IMR-90 (cell line): ENCODE data around the gene HPS4. TPM values are rescaled to one million over a fixed set of nuclear protein-coding genes. Genes with fewer than 3 reads are reported as not detected.
A peak's percentile ranks its signal among the peaks of the same experiment; 100 is the strongest.

Source experiments
- ATAC-seq: fragments of 200-7000 bp; cut with Tn5 transposase; 2 replicates; pipeline ENCODE4 v1.9.1; 2020; ENCODE audit warnings: low read depth, mild to moderate bottlenecking, moderate library complexity
- BruUV-seq: library from RNA; stranded (reverse); fragments of 400-500 nt; replicated peaks from 2 replicates; lab custom pipeline; 2021; lab: Mats Ljungman, UMichigan
- CTCF ChIA-PET: fragments of 300-600 bp; formaldehyde crosslinking; extraction: SDS; loops from one replicate; lab custom pipeline; 2021; ENCODE audit warnings: antibody characterized with exemption; lab: Yijun Ruan, JAX
- POLR2A ChIA-PET: fragments of 300-600 bp; sonication (Branson Sonifier 250); formaldehyde crosslinking; loops from one replicate; lab custom pipeline; 2022; ENCODE audit warnings: antibody characterized with exemption; ENCODE audit not compliant: unreplicated experiment; lab: Charles Lee
- DNase-seq: peaks from one replicate; pipeline ENCODE4 v3.0.0; 2013
- H2AFZ ChIP-seq: replicated peaks from 2 replicates; pipeline ENCODE3; 2013; ENCODE audit warnings: low read length, mild to moderate bottlenecking; ENCODE audit not compliant: poor library complexity
- H2AK5ac ChIP-seq: 2 replicates; pipeline ENCODE4 v1.6.1; 2013; ENCODE audit warnings: low read depth, low read length, inconsistent platforms
- H2AK9ac ChIP-seq: replicated peaks from 2 replicates; pipeline ENCODE3; 2013; ENCODE audit warnings: mild to moderate bottlenecking, low read depth, low read length, moderate library complexity; ENCODE audit not compliant: poor library complexity
- H2BK120ac ChIP-seq: 2 replicates; pipeline ENCODE4 v1.6.1; 2013; ENCODE audit warnings: low read depth, low read length, inconsistent platforms
- H2BK15ac ChIP-seq: 3 replicates; pipeline ENCODE4 v1.6.1; 2013; ENCODE audit warnings: low read depth, low read length, inconsistent platforms
- H2BK20ac ChIP-seq: 2 replicates; pipeline ENCODE4 v1.6.1; 2013; ENCODE audit warnings: low read depth, mild to moderate bottlenecking, inconsistent platforms, low read length, moderate library complexity
- H2BK5ac ChIP-seq: 2 replicates; pipeline ENCODE4 v1.6.1; 2013; ENCODE audit warnings: mild to moderate bottlenecking, low read depth, low read length, inconsistent platforms; ENCODE audit not compliant: poor library complexity, severe bottlenecking
- H3K14ac ChIP-seq: replicated peaks from 2 replicates; pipeline ENCODE4 v1.6.1; 2013; ENCODE audit warnings: low read depth, low read length, inconsistent platforms
- H3K18ac ChIP-seq: 2 replicates; pipeline ENCODE4 v1.6.1; 2013; ENCODE audit warnings: low read depth, low read length, control low read depth
- H3K23ac ChIP-seq: 2 replicates; pipeline ENCODE4 v1.6.1; 2013; ENCODE audit warnings: low read depth, low read length, inconsistent platforms
- H3K27ac ChIP-seq: 2 replicates; pipeline ENCODE4 v1.5.1; 2013; ENCODE audit warnings: mild to moderate bottlenecking, control low read depth, low read length; ENCODE audit not compliant: insufficient read depth
- H3K27me3 ChIP-seq: 2 replicates; pipeline ENCODE4 v1.6.1; 2013; ENCODE audit warnings: low read length; ENCODE audit not compliant: control insufficient read depth, insufficient read depth
- H3K36me3 ChIP-seq: 2 replicates; pipeline ENCODE4 v1.6.1; 2013; ENCODE audit warnings: low read length, mixed read lengths; ENCODE audit not compliant: control insufficient read depth, insufficient read depth
- H3K4ac ChIP-seq: 2 replicates; pipeline ENCODE4 v1.6.1; 2013; ENCODE audit warnings: low read depth, low read length, inconsistent platforms
- H3K4me1 ChIP-seq: 2 replicates; pipeline ENCODE4 v1.6.1; 2013; ENCODE audit warnings: low read length, mixed read lengths; ENCODE audit not compliant: control insufficient read depth, insufficient read depth
- H3K4me2 ChIP-seq: 2 replicates; pipeline ENCODE4 v1.6.1; 2013; ENCODE audit warnings: low read depth, mild to moderate bottlenecking, control low read depth, low read length, moderate library complexity
- H3K4me3 ChIP-seq: 2 replicates; pipeline ENCODE4 v1.5.1; 2013; ENCODE audit warnings: low read depth, mild to moderate bottlenecking, control low read depth, low read length, moderate library complexity; ENCODE audit not compliant: insufficient read depth
- H3K56ac ChIP-seq: 2 replicates; pipeline ENCODE4 v1.6.1; 2013; ENCODE audit warnings: low read length, inconsistent platforms; ENCODE audit not compliant: insufficient read depth; ENCODE audit errors: extremely low read depth
- H3K79me1 ChIP-seq, 2 experiments: 2 replicates each; pipeline ENCODE4 v1.6.1; 2013; ENCODE audit warnings: low read length in 2 of 2, inconsistent platforms in 1 of 2, low read depth in 1 of 2
- H3K9ac ChIP-seq: 2 replicates; pipeline ENCODE4 v1.6.1; 2013; ENCODE audit warnings: low read depth, low read length, control low read depth
- H3K9me1 ChIP-seq: 2 replicates; pipeline ENCODE4 v1.6.1; 2013; ENCODE audit warnings: low read length, inconsistent platforms; ENCODE audit not compliant: insufficient read depth
- H3K9me3 ChIP-seq: 2 replicates; pipeline ENCODE4 v1.6.1; 2013; ENCODE audit warnings: low read length; ENCODE audit not compliant: control insufficient read depth, insufficient read depth
- H4K20me1 ChIP-seq: 2 replicates; pipeline ENCODE4 v1.6.1; 2013; ENCODE audit warnings: low read length, inconsistent platforms; ENCODE audit not compliant: insufficient read depth
- H4K5ac ChIP-seq: 2 replicates; pipeline ENCODE4 v1.6.1; 2013; ENCODE audit warnings: mild to moderate bottlenecking, low read depth, low read length, control low read depth
- H4K8ac ChIP-seq, 2 experiments: 2 replicates each; pipeline ENCODE4 v1.6.1; 2013; ENCODE audit warnings: low read depth in 2 of 2, low read length in 2 of 2, control low read depth in 1 of 2, inconsistent platforms in 1 of 2
- H4K91ac ChIP-seq: 2 replicates; pipeline ENCODE4 v1.6.1; 2013; ENCODE audit warnings: low read depth, low read length, inconsistent platforms; ENCODE audit not compliant: insufficient read depth
- BHLHE40 ChIP-seq: fragments of 150-350 bp; IDR thresholded peaks from 2 replicates; pipeline ENCODE4 v1.6.1; 2016; ENCODE audit warnings: mild to moderate bottlenecking, low read depth, low read length
- CEBPB ChIP-seq: IDR thresholded peaks from 2 replicates; pipeline ENCODE4 v1.6.1; 2012; ENCODE audit warnings: low read depth, low read length, improper control_type of control experiment
- FOS ChIP-seq: fragments of 150-350 bp; IDR thresholded peaks from 2 replicates; pipeline ENCODE4 v1.6.1; 2016; ENCODE audit warnings: low read depth, low read length
- MAZ ChIP-seq: IDR thresholded peaks from 2 replicates; pipeline ENCODE4 v1.6.1; 2012; ENCODE audit warnings: low read depth, mild to moderate bottlenecking, low read length, improper control_type of control experiment, moderate library complexity, borderline replicate concordance
- MXI1 ChIP-seq: IDR thresholded peaks from 2 replicates; pipeline ENCODE4 v1.6.1; 2012; ENCODE audit warnings: low read depth, mild to moderate bottlenecking, low read length, moderate library complexity, borderline replicate concordance
- NFE2L2 ChIP-seq: fragments of 150-350 bp; IDR thresholded peaks from 2 replicates; pipeline ENCODE4 v1.6.1; 2016; ENCODE audit warnings: low read depth, mild to moderate bottlenecking, low read length
- RCOR1 ChIP-seq: IDR thresholded peaks from 2 replicates; pipeline ENCODE4 v1.6.1; 2012; ENCODE audit warnings: mild to moderate bottlenecking, low read length, improper control_type of control experiment; ENCODE audit not compliant: insufficient replicate concordance
- RFX5 ChIP-seq: IDR thresholded peaks from 2 replicates; pipeline ENCODE4 v1.8.0; 2012; ENCODE audit warnings: low read depth, mild to moderate bottlenecking, low read length, moderate library complexity
- SMC3 ChIP-seq: fragments of 150-350 bp; IDR thresholded peaks from 2 replicates; pipeline ENCODE4 v1.6.1; 2016; ENCODE audit warnings: low read depth, mild to moderate bottlenecking, antibody characterized with exemption, low read length, moderate library complexity
- WGBS, 2 experiments: methylation state at CpG; one replicate each; pipeline versions ENCODE4 v1.1.5 to v1.1.7; 2013; ENCODE audit warnings: missing lambda C conversion rate in 2 of 2; ENCODE audit not compliant: insufficient read length in 1 of 2; ENCODE audit errors: extremely low coverage in 2 of 2; 5-methylcytosine and 5-hydroxymethylcytosine counted together
- dilution Hi-C: fragments of 300-500 bp; cut with HindIII; formaldehyde crosslinking; loops from one replicate; pipeline ENCODE4 v1.14.3; 2018; ENCODE audit warnings: low sequenced_read_pairs; ENCODE audit not compliant: unreplicated experiment
- in situ Hi-C: fragments of 300-500 bp; cut with MboI; formaldehyde crosslinking; loops from 3 replicates; pipeline ENCODE4 v1.14.3; 2019; ENCODE audit warnings: low sequenced_read_pairs, inconsistent platforms, mixed read lengths
- intact Hi-C: fragments of 100-400 bp; cut with micrococcal nuclease; formaldehyde crosslinking; loops from 2 replicates; pipeline ENCODE4 v1.10.0; 2022
- polyA plus RNA-seq, 3 experiments: library from polyadenylated mRNA; depleted of rRNA; stranded (reverse); fragments of >200 nt; gene quantifications; 2 replicates each; pipeline ENCODE4 v1.2.3, GENCODE V29; 2012; ENCODE audit warnings: low replicate concordance in 1 of 3
- total RNA-seq: library from RNA; depleted of rRNA; stranded (reverse); fragments of >200 nt; gene quantifications from 2 replicates; pipeline ENCODE4 v1.2.3, GENCODE V29; 2012
- TF ChIP-seq, protein P1 (sequence below): conservative IDR thresholded peaks from 2 replicates; pipeline ENCODE4 v1.5.1; 2012; ENCODE audit warnings: mild to moderate bottlenecking, low read depth, low read length, improper control_type of control experiment
- TF ChIP-seq, protein P2 (sequence below): fragments of 150-350 bp; IDR thresholded peaks from 2 replicates; pipeline ENCODE4 v1.6.1; 2017; ENCODE audit warnings: mild to moderate bottlenecking, antibody characterized with exemption, low read length, low read depth

HPS4 gene
- total and polyA plus RNA-seq, 2 of the 4 experiments (the other 2 are of a cell fraction): 15.8 to 19.0 TPM

DNA sequence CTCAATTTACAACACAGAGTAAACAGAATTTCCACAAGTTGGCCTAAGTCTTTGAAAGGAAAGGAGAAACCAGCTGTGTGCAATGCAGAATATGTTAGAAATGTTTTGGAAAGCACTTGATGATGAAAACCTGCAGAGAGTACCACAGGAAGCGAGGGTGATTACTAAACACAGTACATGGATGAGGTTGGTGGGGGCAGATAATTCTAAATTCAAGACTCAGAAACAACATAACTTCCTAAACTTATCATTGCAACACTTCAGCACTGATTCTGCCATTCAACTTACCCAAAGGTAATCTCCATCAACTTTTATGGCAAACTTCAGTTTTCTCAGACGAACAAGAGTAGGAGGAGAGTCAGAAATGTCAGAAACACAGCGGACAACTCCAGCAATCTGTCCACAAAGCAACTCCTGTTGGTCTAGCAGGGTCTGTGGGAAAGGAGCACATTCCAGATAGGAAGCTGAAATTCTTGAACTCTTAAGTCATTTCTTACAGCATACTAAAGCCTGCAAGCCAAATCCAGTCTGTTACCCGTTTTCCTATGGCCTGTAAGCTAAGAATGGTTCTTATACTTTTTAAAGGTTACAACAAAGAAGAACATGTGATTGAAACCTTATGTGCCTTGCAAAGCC, 6.8 kb downstream of the HPS4 start:
- dilution Hi-C loops (no loop called here), in situ Hi-C loops (no loop called here), intact Hi-C loops (no loop called here)
- H3K27me3 ChIP-seq: no peaks in the 10 kb centered on the region
- no peak overlapping the region for H3K4ac ChIP-seq
- no peak overlapping the region for H3K23ac ChIP-seq
- peaks cover 7 to 35% of the 10 kb centered on the region in 2 experiments; a peak in 2 of 4 replicates for H3K79me1 ChIP-seq
- H3K18ac ChIP-seq: no peak overlapping the region
- no TSS peak for BruUV-seq
- ATAC-seq (peak; percentile 32; the same call in 1 of the 2 replicates), DNase-seq (peak; percentile 55)
- H2AFZ ChIP-seq: no peak overlapping the region
- H3K14ac ChIP-seq: no peak overlapping the region
- no peak for TF ChIP-seq RCOR1
- no peak for TF ChIP-seq NFE2L2
- TF ChIP-seq, protein P1, sequence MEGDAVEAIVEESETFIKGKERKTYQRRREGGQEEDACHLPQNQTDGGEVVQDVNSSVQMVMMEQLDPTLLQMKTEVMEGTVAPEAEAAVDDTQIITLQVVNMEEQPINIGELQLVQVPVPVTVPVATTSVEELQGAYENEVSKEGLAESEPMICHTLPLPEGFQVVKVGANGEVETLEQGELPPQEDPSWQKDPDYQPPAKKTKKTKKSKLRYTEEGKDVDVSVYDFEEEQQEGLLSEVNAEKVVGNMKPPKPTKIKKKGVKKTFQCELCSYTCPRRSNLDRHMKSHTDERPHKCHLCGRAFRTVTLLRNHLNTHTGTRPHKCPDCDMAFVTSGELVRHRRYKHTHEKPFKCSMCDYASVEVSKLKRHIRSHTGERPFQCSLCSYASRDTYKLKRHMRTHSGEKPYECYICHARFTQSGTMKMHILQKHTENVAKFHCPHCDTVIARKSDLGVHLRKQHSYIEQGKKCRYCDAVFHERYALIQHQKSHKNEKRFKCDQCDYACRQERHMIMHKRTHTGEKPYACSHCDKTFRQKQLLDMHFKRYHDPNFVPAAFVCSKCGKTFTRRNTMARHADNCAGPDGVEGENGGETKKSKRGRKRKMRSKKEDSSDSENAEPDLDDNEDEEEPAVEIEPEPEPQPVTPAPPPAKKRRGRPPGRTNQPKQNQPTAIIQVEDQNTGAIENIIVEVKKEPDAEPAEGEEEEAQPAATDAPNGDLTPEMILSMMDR: no peak
- no peak for TF ChIP-seq MXI1
- no peak for TF ChIP-seq FOS
- TF ChIP-seq, protein P2, sequence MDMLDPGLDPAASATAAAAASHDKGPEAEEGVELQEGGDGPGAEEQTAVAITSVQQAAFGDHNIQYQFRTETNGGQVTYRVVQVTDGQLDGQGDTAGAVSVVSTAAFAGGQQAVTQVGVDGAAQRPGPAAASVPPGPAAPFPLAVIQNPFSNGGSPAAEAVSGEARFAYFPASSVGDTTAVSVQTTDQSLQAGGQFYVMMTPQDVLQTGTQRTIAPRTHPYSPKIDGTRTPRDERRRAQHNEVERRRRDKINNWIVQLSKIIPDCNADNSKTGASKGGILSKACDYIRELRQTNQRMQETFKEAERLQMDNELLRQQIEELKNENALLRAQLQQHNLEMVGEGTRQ: no peak
- no peak for TF ChIP-seq SMC3
- no peak for TF ChIP-seq RFX5
- TF ChIP-seq MAZ: no peak
- TF ChIP-seq BHLHE40: no peak
- no peak for TF ChIP-seq CEBPB
- no peak overlapping the region for H3K56ac ChIP-seq
- H3K4me2 ChIP-seq: peak overlapping the region; percentile 31; the same call in 1 of the 2 replicates
- no peak overlapping the region for H3K27ac ChIP-seq
- peaks cover 7% of the 10 kb centered on the region for H3K4me1 ChIP-seq
- no CpG with 5 or more reads among the region's 4 CpGs for WGBS, 2 experiments
- no peaks in the 10 kb centered on the region for H4K20me1 ChIP-seq
- H4K5ac ChIP-seq: no peak overlapping the region
- H2BK120ac ChIP-seq: no peak overlapping the region
- H2AK9ac ChIP-seq: no peak overlapping the region
- no peak overlapping the region for H3K9ac ChIP-seq
- CTCF ChIA-PET: no interaction called here
- POLR2A ChIA-PET: no interaction called here
- H4K91ac ChIP-seq: no peak overlapping the region
- H2BK15ac ChIP-seq: no peak overlapping the region
- H2BK20ac ChIP-seq: 0 out of 2 replicates have a peak overlapping the region, but pooled peaks have one; percentile 0
- H3K9me1 ChIP-seq: peaks cover 3% of the 10 kb centered on the region; the same call in 1 of the 2 replicates
- H2AK5ac ChIP-seq: no peak overlapping the region
- H2BK5ac ChIP-seq: peak overlapping the region; percentile 5
- no peaks in the 10 kb centered on the region for H3K9me3 ChIP-seq
- H3K36me3 ChIP-seq: peaks cover 20% of the 10 kb centered on the region
- no peak overlapping the region for H4K8ac ChIP-seq
- no peak overlapping the region for H3K4me3 ChIP-seq
